ENCODE results near the gene MRPL34. TPM values are rescaled to one million over a fixed set of nuclear protein-coding genes. Genes with fewer than 3 reads are reported as not detected.
"Not testable (repeated sequence)": the region's sequence is repeated elsewhere in the genome, so short reads cannot be mapped to it uniquely, and the experiment has no call there.

Gene MRPL34
- total and polyA plus RNA-seq, 5 donors, result 131 to 321 (median 176) TPM

DNA sequence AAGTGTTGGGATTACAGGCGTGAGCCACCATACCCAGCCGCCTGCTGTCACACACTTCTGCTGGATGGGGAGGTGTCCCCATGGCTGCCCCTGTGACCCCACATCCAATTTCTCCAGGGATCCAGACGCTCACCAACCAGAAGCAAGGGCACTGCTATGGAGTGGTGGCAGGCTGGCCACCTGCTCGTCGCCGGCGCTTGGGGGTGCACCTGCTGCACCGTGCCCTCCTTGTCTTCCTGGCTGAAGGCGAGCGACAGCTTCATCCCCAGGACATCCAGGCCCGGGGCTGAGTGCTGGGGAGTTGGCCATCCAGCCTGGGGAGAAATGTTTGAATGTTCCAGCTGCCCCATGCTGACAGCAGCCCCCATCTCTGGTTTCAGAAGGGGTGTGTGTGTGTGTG is 19.4 kb upstream of the MRPL34 start:
- intact Hi-C loops (cut with DNase I), result loop anchor here in 1 of 4 donors (10.0 kb wide), 1 partner anchor 71 kb away; the partner anchor contains the start of gene USE1
- Histone ChIP-seq H3K4me3 (ENCODE audit: low read length) (no peak overlapping the region), H3K9me3 (ENCODE audit: control insufficient read depth, low read length) (no peaks in the 10 kb centered on the region), H3K27ac (ENCODE audit: low read length) (no peak overlapping the region), H3K4me1 (ENCODE audit: control insufficient read depth, insufficient read depth, low read length) (no peaks in the 10 kb centered on the region), H3K27me3 (ENCODE audit: control insufficient read depth, insufficient read depth) (no peaks in the 10 kb centered on the region)
- DNase-seq (peak in 1 of 3 donors; percentile 34), ATAC-seq (no peak)
- 90% methylated on average over 11 of the region's 11 CpGs for WGBS

GRCh38 chr19:17286752-17287151 is 18.9 kb upstream of the MRPL34 start:
- H3K4me3 ChIP-seq (ENCODE audit: low read length), result no peak overlapping the region
- intact Hi-C loops (cut with DNase I), result loop anchor here in 1 of 4 donors (10.0 kb wide), 1 partner anchor 72 kb away; the partner anchor contains the start of gene USE1
- no peaks in the 10 kb centered on the region for H3K4me1 ChIP-seq (ENCODE audit: control insufficient read depth, insufficient read depth, low read length)
- DNase-seq (no peak), ATAC-seq (no peak)
- H3K9me3 ChIP-seq (ENCODE audit: control insufficient read depth, low read length), result no peaks in the 10 kb centered on the region
- no peaks in the 10 kb centered on the region for H3K27me3 ChIP-seq (ENCODE audit: control insufficient read depth, insufficient read depth)
- no peak overlapping the region for H3K27ac ChIP-seq (ENCODE audit: low read length)
- WGBS, result 85% methylated on average over 9 of the region's 9 CpGs

DNA sequence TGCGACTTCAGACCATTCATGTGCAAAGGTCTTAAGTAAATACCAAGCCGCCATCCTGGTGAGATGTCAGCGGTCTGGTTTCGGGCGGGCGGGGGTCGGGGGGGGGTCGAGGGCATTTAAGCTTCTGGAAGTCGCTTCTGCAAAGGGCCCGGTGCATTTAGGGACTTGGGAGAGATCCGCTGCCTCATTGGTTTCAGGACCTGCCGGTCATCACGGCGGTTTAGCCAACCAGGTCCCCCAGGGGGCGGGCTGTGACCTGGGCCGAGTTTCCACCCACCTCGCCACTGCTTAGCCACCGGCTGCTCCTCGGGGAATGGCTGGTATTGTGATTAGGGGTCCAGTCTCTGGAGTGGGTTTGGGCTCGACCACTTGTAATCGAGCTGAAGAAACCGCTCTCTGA is 16.2 kb upstream of the MRPL34 start:
- WGBS, result 11% methylated on average over 22 of the region's 22 CpGs
- Histone ChIP-seq H3K27me3 (ENCODE audit: control insufficient read depth, insufficient read depth) (no peaks in the 10 kb centered on the region), H3K9me3 (ENCODE audit: control insufficient read depth, low read length) (no peaks in the 10 kb centered on the region), H3K4me1 (ENCODE audit: control insufficient read depth, insufficient read depth, low read length) (no peaks in the 10 kb centered on the region), H3K27ac (ENCODE audit: low read length) (no peak overlapping the region), H3K4me3 (ENCODE audit: low read length) (peak overlapping the region; percentile 30)
- intact Hi-C loops (cut with DNase I), result loop anchor here in 1 of 4 donors (10.0 kb wide), 1 partner anchor 75 kb away; the partner anchor contains the start of gene USE1
- peak; percentile 90 to 92 (median 91) for DNase-seq
- peak; percentile 30 to 63 for ATAC-seq

- intact Hi-C loops (cut with DNase I), result loop anchor here in 3 of 4 donors (10.0 kb wide), 2 partner anchors 92 to 102 kb away; partner anchors contain the start of gene CCDC194 (in 1 of the 3)
- 2% methylated on average over 46 of the region's 46 CpGs for WGBS
- Histone ChIP-seq H3K27ac (ENCODE audit: low read length) (peak overlapping the region; percentile 11), H3K27me3 (ENCODE audit: control insufficient read depth, insufficient read depth) (no peaks in the 10 kb centered on the region), H3K4me1 (ENCODE audit: control insufficient read depth, insufficient read depth, low read length) (no peaks in the 10 kb centered on the region), H3K9me3 (ENCODE audit: control insufficient read depth, low read length) (no peaks in the 10 kb centered on the region), H3K4me3 (ENCODE audit: low read length) (peak overlapping the region; percentile 53)
- ATAC-seq (peak; percentile 91 to 93), DNase-seq (peak; percentile 74 to 92 (median 91))
Measured at GRCh38 chr19:17292301-17293074, 13.2 kb upstream of the MRPL34 start.

- DNase-seq, result no peak
- Histone ChIP-seq H3K27ac (ENCODE audit: low read length) (no peak overlapping the region), H3K4me3 (ENCODE audit: low read length) (no peak overlapping the region), H3K4me1 (ENCODE audit: control insufficient read depth, insufficient read depth, low read length) (no peaks in the 10 kb centered on the region), H3K9me3 (ENCODE audit: control insufficient read depth, low read length) (no peaks in the 10 kb centered on the region), H3K27me3 (ENCODE audit: control insufficient read depth, insufficient read depth) (no peaks in the 10 kb centered on the region)
- WGBS, result 88% methylated on average over 14 of the region's 14 CpGs
- no peak for ATAC-seq
- intact Hi-C loops (cut with DNase I), result loop anchor here in 3 of 4 donors (10.0 kb wide), 2 partner anchors 91 to 101 kb away; partner anchors contain the start of gene CCDC194 (in 1 of the 3)
Measured at GRCh38 chr19:17293605-17294004, 12.1 kb upstream of the MRPL34 start.

DNA sequence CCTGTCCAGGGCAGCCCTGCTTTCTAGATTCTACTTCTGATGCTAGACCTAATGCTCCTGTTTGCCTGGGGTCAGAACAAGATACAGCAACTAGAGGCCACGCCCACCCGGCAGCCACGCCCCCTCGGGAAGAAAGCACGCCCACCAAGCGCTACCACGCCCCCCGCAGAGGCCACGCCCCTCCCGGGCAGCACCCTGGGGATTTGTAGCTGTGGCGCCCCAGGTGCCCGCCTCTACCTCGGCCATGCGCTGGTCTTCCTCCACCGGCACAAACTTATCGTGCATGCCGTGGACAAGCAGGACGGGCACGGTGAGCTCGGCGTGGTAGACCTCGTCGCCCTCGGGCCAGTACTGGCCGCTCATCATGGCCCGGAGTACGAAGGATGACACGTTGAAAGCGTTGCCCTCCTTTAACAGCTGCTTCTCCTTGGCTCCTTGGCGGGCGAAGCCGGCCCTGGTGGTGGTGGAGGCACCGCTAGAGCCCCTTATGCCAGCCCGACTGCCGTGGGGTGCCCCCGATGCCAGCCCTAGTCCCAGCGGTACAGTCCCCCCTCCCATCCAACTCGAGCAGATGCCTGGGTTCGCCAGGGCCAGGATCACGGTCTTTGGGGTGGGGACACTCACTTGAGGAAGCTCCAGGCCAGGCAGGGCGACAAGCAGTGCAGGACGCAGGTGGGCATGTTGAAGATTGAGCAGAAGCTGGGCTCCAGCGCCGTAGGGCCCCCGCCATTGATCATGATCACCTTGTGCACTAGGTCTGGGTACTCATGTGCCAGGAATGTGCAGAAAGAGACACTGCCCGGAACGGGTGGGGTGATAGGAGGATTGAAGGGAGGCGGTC is 11.4 kb upstream of the MRPL34 start:
- H3K27me3 ChIP-seq (ENCODE audit: control insufficient read depth, insufficient read depth), result no peaks in the 10 kb centered on the region
- WGBS, result 82% methylated on average over 48 of the region's 48 CpGs
- peak; percentile 54 to 77 (median 71) for DNase-seq
- peak; percentile 2 to 15 for ATAC-seq
- no peak overlapping the region for H3K27ac ChIP-seq (ENCODE audit: low read length)
- no peak overlapping the region for H3K4me3 ChIP-seq (ENCODE audit: low read length)
- H3K9me3 ChIP-seq (ENCODE audit: control insufficient read depth, low read length), result no peaks in the 10 kb centered on the region
- H3K4me1 ChIP-seq (ENCODE audit: control insufficient read depth, insufficient read depth, low read length), result no peaks in the 10 kb centered on the region
- intact Hi-C loops (cut with DNase I), result loop anchor here in 3 of 4 donors (10.0 kb wide), 2 partner anchors 91 to 101 kb away; partner anchors contain the start of gene CCDC194 (in 1 of the 3)

- not testable (repeated sequence) for H3K27ac ChIP-seq (ENCODE audit: low read length); H3K4me3 ChIP-seq (ENCODE audit: low read length); H3K9me3 ChIP-seq (ENCODE audit: control insufficient read depth, low read length); H3K4me1 ChIP-seq (ENCODE audit: control insufficient read depth, insufficient read depth, low read length); ATAC-seq; DNase-seq; H3K27me3 ChIP-seq (ENCODE audit: control insufficient read depth, insufficient read depth)
- 96% methylated on average over 6 of the region's 6 CpGs for WGBS
- intact Hi-C loops (cut with DNase I), result loop anchor here in 3 of 4 donors (10.0 kb wide), 2 partner anchors 89 to 99 kb away; partner anchors contain the start of gene CCDC194 (in 1 of the 3)
Measured at GRCh38 chr19:17295551-17295950, 10.1 kb upstream of the MRPL34 start.

DNA sequence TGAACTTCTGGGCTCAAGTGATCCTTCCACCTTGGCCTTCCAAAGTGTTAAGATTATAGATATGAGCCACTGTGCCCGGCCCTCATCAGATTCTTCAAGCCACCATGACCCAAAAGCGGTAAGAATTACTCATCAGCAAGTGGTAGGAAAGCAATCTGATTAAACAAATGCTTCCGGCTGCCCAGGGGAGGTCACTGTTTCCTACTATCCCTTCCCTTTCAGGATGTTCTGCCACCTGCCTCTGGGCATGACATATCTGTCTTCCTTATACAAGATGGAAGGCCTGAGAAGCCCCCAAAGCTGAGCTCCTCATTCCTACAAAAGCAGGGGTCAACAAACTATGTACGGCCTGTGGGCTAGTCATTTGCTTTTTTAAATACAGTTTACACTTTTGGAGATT is 9.4 kb upstream of the MRPL34 start:
- H3K9me3 ChIP-seq (ENCODE audit: control insufficient read depth, low read length), result no peaks in the 10 kb centered on the region
- no peaks in the 10 kb centered on the region for H3K27me3 ChIP-seq (ENCODE audit: control insufficient read depth, insufficient read depth)
- ATAC-seq (no peak), DNase-seq (no peak)
- intact Hi-C loops (cut with DNase I), result loop anchor here in 3 of 4 donors (10.0 kb wide), 2 partner anchors 89 to 99 kb away; partner anchors contain the start of gene CCDC194 (in 1 of the 3)
- WGBS, result 66% methylated on average over 4 of the region's 4 CpGs
- no peak overlapping the region for H3K4me3 ChIP-seq (ENCODE audit: low read length)
- H3K4me1 ChIP-seq (ENCODE audit: control insufficient read depth, insufficient read depth, low read length), result no peaks in the 10 kb centered on the region
- H3K27ac ChIP-seq (ENCODE audit: low read length), result no peak overlapping the region

- no peak overlapping the region for H3K27ac ChIP-seq (ENCODE audit: low read length)
- intact Hi-C loops (cut with DNase I), result loop anchor here in 3 of 4 donors (10.0 kb wide), 2 partner anchors 88 to 98 kb away; partner anchors contain the start of gene CCDC194 (in 1 of the 3)
- DNase-seq (no peak), ATAC-seq (no peak)
- H3K27me3 ChIP-seq (ENCODE audit: control insufficient read depth, insufficient read depth), result no peaks in the 10 kb centered on the region
- 88% methylated on average over 6 of the region's 6 CpGs for WGBS
- H3K4me3 ChIP-seq (ENCODE audit: low read length), result no peak overlapping the region
- H3K4me1 ChIP-seq (ENCODE audit: control insufficient read depth, insufficient read depth, low read length), result no peaks in the 10 kb centered on the region
- H3K9me3 ChIP-seq (ENCODE audit: control insufficient read depth, low read length), result no peaks in the 10 kb centered on the region
Measured at GRCh38 chr19:17296976-17297375, 8.7 kb upstream of the MRPL34 start.

GRCh38 chr19:17300992-17301619 is 4.6 kb upstream of the MRPL34 start:
- intact Hi-C loops (cut with DNase I), result no loop called here
- Histone ChIP-seq H3K27me3 (ENCODE audit: control insufficient read depth, insufficient read depth) (no peaks in the 10 kb centered on the region), H3K9me3 (ENCODE audit: control insufficient read depth, low read length) (no peaks in the 10 kb centered on the region), H3K27ac (ENCODE audit: low read length) (no peak overlapping the region), H3K4me3 (ENCODE audit: low read length) (no peak overlapping the region), H3K4me1 (ENCODE audit: control insufficient read depth, insufficient read depth, low read length) (no peaks in the 10 kb centered on the region)
- no peak for ATAC-seq
- WGBS, result 93% methylated on average over 51 of the region's 51 CpGs
- DNase-seq, result peak in 1 of 3 donors; percentile 57

Measured in right cardiac atrium (tissue), 5 donors.